Lower lobe of right lung (tissue), 2 donors: ENCODE data around the gene CEP295NL. TPM values are rescaled to one million over a fixed set of nuclear protein-coding genes. Genes with fewer than 3 reads are reported as not detected.

ENCODE experiments used
- ATAC-seq, 2 donors: fragments of 200-7000 bp; cut with Tn5 transposase; one replicate each; pipeline ENCODE4 v1.9.1; 2020 to 2022; ENCODE audit warnings: mild to moderate bottlenecking in 2 of 2, moderate library complexity in 2 of 2
- DNase-seq: peaks from one replicate; pipeline ENCODE4 v3.0.0-alpha.2; 2020
- H3K27ac ChIP-seq: fragments of 200-600 bp; one replicate; pipeline ENCODE4 v1.8.0; 2022
- H3K27me3 ChIP-seq: fragments of 200-600 bp; one replicate; pipeline ENCODE4 v1.8.0; 2022; ENCODE audit warnings: low read depth
- H3K36me3 ChIP-seq: fragments of 200-600 bp; one replicate; pipeline ENCODE4 v1.8.0; 2022; ENCODE audit warnings: mild to moderate bottlenecking
- H3K4me1 ChIP-seq: fragments of 200-600 bp; one replicate; pipeline ENCODE4 v1.8.0; 2022
- H3K4me3 ChIP-seq: fragments of 200-600 bp; one replicate; pipeline ENCODE4 v1.8.0; 2022; ENCODE audit warnings: mild to moderate bottlenecking
- H3K9me3 ChIP-seq: fragments of 200-600 bp; one replicate; pipeline ENCODE4 v1.8.0; 2022
- intact Hi-C: fragments of 100-400 bp; cut with DNase I; formaldehyde crosslinking; loops from one replicate; pipeline ENCODE4 v1.11.0; 2022
- total RNA-seq: library from RNA; stranded (reverse); fragmentation: NEBNext Ultra II Directional; extraction: Animal tissue kit (Norgen Biotek cat#: 25700); gene quantifications from one replicate; pipeline ENCODE4 v1.2.1, GENCODE V29; 2021
- TF ChIP-seq, protein P1 (sequence below): fragments of 200-600 bp; IDR thresholded peaks from one replicate; pipeline ENCODE4 v1.8.0; 2022; ENCODE audit warnings: antibody characterized with exemption, mild to moderate bottlenecking
- donor health status: DM: no; HTN: yes; CAD: no; lungs with severe emphysema.

CEP295NL gene
- total RNA-seq, 1 donor from 2014 or later, result 5.5 TPM

DNA sequence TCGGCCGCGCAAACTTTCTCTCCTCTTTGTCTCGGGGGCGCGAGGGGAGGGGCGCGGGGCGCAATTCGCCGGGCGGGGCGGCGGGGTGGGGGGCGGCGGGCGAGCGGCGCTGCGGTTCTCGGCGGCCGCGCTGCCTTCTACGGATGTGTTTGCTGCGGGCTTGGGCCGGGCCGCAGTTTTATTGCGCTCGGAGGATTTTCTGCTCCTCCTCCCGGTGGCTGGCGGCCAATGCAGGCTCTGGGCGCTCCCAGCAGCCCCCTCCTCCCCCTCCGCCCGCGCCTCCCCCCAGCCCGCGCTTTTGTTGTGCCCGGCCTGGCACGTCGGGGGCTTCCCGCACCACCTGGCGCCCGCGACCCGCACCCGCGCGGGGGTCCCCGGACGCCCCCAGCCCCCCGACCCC lies 22.2 kb upstream of the CEP295NL start, which contains the start of gene TIMP2:
TIMP2 (minus strand) TSS at position 154 of the 400 bp plus-strand sequence. CDS start 299 bp downstream, outside the sequence.
- H3K27me3 ChIP-seq, result no peaks in the 10 kb centered on the region
- H3K27ac ChIP-seq, result peak within 1 kb of the TSS; percentile 91
- H3K9me3 ChIP-seq, result no peaks in the 10 kb centered on the region
- peaks cover 40% of the 10 kb centered on the region for H3K4me1 ChIP-seq
- peak; percentile 92 for DNase-seq
- no peaks in the 10 kb centered on the region for H3K36me3 ChIP-seq
- H3K4me3 ChIP-seq, result peak within 1 kb of the TSS; percentile 81
- peak; percentile 84 to 85 for ATAC-seq
- TF ChIP-seq, protein P1, sequence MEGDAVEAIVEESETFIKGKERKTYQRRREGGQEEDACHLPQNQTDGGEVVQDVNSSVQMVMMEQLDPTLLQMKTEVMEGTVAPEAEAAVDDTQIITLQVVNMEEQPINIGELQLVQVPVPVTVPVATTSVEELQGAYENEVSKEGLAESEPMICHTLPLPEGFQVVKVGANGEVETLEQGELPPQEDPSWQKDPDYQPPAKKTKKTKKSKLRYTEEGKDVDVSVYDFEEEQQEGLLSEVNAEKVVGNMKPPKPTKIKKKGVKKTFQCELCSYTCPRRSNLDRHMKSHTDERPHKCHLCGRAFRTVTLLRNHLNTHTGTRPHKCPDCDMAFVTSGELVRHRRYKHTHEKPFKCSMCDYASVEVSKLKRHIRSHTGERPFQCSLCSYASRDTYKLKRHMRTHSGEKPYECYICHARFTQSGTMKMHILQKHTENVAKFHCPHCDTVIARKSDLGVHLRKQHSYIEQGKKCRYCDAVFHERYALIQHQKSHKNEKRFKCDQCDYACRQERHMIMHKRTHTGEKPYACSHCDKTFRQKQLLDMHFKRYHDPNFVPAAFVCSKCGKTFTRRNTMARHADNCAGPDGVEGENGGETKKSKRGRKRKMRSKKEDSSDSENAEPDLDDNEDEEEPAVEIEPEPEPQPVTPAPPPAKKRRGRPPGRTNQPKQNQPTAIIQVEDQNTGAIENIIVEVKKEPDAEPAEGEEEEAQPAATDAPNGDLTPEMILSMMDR, result peak; percentile 35
- intact Hi-C loops, result no loop called here

DNA sequence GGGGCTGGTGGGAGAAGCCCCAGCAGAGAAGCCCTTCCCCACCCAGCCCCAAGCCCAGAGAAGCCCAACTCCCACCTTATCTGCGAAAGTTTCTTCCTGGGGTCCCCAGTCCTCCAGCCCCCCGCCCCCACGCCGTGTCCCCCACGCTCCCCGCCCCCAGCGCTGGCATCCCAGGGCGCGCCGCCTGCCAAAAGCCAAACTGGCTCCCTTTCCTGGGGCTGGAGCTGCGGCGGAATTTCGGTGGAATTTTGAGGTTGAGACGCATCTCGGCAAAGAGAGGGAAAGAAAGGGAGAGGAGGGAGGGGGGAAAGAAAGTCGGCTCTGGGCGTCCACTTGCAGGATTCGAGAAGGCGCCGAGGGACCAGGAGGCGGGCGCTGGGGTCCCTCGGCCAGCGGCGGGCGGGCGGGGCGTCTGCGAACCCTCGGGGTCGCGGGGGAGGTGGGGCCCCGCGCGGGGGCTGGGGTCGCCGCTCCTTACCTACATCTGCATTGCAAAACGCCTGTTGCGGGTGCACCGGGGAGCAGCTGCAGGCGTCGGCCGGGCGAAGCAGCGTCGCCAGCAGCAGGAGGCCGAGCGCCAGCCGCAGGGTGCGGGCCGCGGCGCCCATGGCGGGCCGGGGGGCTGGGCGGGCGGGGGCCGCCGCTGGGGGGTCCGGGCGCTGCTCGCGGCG lies 21.6 kb upstream of the CEP295NL start:
- intact Hi-C loops, result no loop called here
- no peaks in the 10 kb centered on the region for H3K36me3 ChIP-seq
- DNase-seq (no peak), ATAC-seq (no peak)
- H3K9me3 ChIP-seq, result no peaks in the 10 kb centered on the region
- H3K4me3 ChIP-seq, result peak overlapping the region; percentile 81
- peaks cover 46% of the 10 kb centered on the region for H3K4me1 ChIP-seq
- peak overlapping the region; percentile 91 for H3K27ac ChIP-seq
- H3K27me3 ChIP-seq, result no peaks in the 10 kb centered on the region
- TF ChIP-seq, protein P1, result no peak

DNA sequence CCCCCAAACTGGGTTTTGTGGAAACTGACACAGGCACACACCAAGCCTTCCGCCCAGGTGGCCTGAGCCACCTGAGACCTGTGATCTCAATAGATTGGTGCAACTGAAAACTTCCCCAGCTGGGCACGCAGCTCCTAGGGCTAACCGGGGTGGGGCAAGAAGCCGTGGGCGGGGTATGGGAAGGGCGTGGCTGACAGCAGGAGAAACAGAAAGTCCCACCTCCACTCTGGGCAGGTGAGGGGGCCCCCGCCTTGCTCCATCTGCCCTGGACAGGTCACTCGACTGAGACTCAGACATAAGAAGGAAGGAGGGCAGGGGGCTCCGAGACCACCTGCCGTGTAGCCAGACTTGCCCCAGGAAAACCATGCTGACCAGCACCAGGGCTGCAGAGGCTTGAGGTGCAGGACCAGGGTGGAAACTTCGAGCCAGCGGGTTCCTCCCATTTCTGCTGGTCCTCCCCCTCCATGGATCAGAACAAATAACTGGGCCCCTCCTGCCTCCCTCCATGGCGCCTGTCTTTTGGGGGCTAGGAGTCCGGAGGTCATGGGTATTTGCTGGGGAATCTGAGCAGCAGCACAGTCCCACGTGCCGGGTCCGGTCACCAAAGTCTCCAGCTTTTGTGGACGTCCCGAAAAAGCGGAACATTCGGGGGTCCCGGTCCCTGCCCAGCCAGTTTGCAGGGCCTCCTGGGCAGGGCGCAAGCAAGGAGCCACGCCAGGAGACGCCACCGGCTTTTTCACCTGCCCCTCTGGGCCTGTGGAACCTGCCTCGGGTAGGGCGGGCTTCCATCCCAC lies 20.9 kb upstream of the CEP295NL start:
- no peaks in the 10 kb centered on the region for H3K27me3 ChIP-seq
- DNase-seq, result peak; percentile 94
- intact Hi-C loops, result no loop called here
- TF ChIP-seq, protein P1, result no peak
- H3K4me1 ChIP-seq, result peaks cover 52% of the 10 kb centered on the region
- no peaks in the 10 kb centered on the region for H3K9me3 ChIP-seq
- ATAC-seq, result peak; percentile 87 to 88
- peak overlapping the region; percentile 91 for H3K27ac ChIP-seq
- no peaks in the 10 kb centered on the region for H3K36me3 ChIP-seq
- H3K4me3 ChIP-seq, result peak overlapping the region; percentile 81

DNA sequence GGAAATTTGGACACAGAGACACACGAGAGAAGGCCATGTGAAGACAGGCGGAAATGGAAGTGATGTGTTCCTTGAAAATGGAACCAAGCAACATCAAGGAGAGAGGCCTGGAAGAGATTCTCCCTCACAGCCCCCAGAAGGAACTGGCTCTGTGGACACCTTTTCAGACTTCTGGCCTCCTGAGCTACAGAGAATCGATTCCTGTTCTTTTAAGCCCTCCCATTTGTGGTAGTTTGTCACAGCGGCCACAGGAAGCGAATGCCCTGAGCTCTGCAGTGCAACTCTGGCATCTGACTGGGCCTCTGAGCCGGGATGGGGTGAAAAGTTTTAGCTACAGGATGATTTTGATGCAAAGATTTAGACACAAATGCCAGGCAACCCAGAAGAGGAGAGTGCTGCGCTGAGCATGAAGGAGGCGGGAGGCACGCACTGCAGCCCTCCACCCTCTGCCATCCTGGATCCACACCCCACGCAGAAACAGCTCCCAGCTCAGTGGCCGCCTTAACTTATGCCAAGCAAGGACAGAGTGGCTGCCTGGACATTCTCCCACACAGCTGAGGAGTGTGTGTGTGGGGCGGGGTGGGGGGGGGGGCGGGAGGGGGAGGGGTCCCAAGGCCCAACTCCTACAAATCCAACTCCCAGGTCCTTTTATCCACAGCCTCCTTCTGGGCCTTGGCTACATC lies 20.0 kb upstream of the CEP295NL start:
- H3K27me3 ChIP-seq, result no peaks in the 10 kb centered on the region
- no peak for ATAC-seq
- no peaks in the 10 kb centered on the region for H3K9me3 ChIP-seq
- peak overlapping the region; percentile 81 for H3K4me3 ChIP-seq
- peaks cover 53% of the 10 kb centered on the region for H3K4me1 ChIP-seq
- peak overlapping the region; percentile 91 for H3K27ac ChIP-seq
- intact Hi-C loops, result no loop called here
- no peak for DNase-seq
- no peaks in the 10 kb centered on the region for H3K36me3 ChIP-seq
- TF ChIP-seq, protein P1, result no peak

DNA sequence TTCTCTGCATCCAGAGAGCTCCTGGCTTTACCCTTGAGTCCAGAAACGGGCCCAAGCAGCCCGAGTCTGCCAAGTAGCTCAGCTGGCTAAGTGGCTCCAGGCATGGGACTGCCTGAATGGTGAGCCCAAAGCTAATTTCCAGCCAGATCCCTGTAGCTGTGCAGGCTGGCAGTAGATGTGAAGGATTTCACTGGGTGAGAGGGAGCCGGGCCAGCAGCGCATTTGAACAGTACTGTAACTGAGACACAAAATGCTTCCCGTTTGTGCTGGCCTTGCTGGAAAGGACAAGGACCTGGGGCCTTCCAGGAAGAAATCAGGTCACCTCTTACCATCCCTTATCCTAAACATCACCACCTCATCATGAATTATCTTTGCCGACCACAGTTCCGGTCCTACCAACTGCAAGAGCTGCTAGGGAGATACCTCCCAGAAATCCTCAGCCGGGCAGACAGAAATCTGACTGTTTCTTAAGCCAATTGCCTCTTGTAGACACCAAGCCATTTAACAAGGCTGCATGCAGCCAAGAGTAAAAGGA lies 18.5 kb upstream of the CEP295NL start:
- no peaks in the 10 kb centered on the region for H3K36me3 ChIP-seq
- peaks cover 56% of the 10 kb centered on the region for H3K4me1 ChIP-seq
- H3K4me3 ChIP-seq, result no peak overlapping the region
- intact Hi-C loops, result no loop called here
- no peaks in the 10 kb centered on the region for H3K9me3 ChIP-seq
- no peak for ATAC-seq
- no peak overlapping the region for H3K27ac ChIP-seq
- DNase-seq, result no peak
- TF ChIP-seq, protein P1, result no peak
- no peaks in the 10 kb centered on the region for H3K27me3 ChIP-seq
